Measurements from ENCODE around the gene PRRG1. TPM values are rescaled to one million over a fixed set of nuclear protein-coding genes. Genes with fewer than 3 reads are reported as not detected.
"Not testable (repeated sequence)": the region's sequence is repeated elsewhere in the genome, so short reads cannot be mapped to it uniquely, and the experiment has no call there.

The PRRG1 gene
- total RNA-seq, 1 donor, result 19.0 TPM

- DNase-seq (ENCODE audit: low read depth), result no peak
- no peak for TF ChIP-seq CTCF (IDR thresholded peaks at IDR 0.05; ENCODE audit: insufficient read depth, low read depth, low read length)
- no peak overlapping the region for H3K4me3 ChIP-seq (ENCODE audit: low read depth, low read length)
These were observed 136.3 kb downstream of the PRRG1 start for GRCh38 chrX:37485429-37485828.

- TF ChIP-seq CTCF (IDR thresholded peaks at IDR 0.05; ENCODE audit: insufficient read depth, low read depth, low read length), result no peak
- no peak overlapping the region for H3K4me3 ChIP-seq (ENCODE audit: low read depth, low read length)
- no peak for DNase-seq (ENCODE audit: low read depth)
These were observed 138.1 kb downstream of the PRRG1 start for GRCh38 chrX:37487271-37487670.

- no peak overlapping the region for H3K4me3 ChIP-seq (ENCODE audit: low read depth, low read length)
- DNase-seq (ENCODE audit: low read depth), result no peak
- no peak for TF ChIP-seq CTCF (IDR thresholded peaks at IDR 0.05; ENCODE audit: insufficient read depth, low read depth, low read length)
These were observed 139.2 kb downstream of the PRRG1 start for GRCh38 chrX:37488323-37488722.

GRCh38 chrX:37491686-37492085 lies 142.5 kb downstream of the PRRG1 start:
- TF ChIP-seq CTCF (IDR thresholded peaks at IDR 0.05; ENCODE audit: insufficient read depth, low read depth, low read length), result no peak
- H3K4me3 ChIP-seq (ENCODE audit: low read depth, low read length), result no peak overlapping the region

GRCh38 chrX:37495760-37496159 lies 146.6 kb downstream of the PRRG1 start:
- not testable (repeated sequence) for DNase-seq (ENCODE audit: low read depth); H3K4me3 ChIP-seq (ENCODE audit: low read depth, low read length)
- TF ChIP-seq CTCF (IDR thresholded peaks at IDR 0.05; ENCODE audit: insufficient read depth, low read depth, low read length), result peak; percentile 28

More at GRCh38 chrX:37491686-37492085, 142.5 kb downstream of the PRRG1 start:
- no peak for DNase-seq (ENCODE audit: low read depth)

GRCh38 chrX:37497126-37497525 lies 148.0 kb downstream of the PRRG1 start:
- not testable (repeated sequence) for DNase-seq (ENCODE audit: low read depth); H3K4me3 ChIP-seq (ENCODE audit: low read depth, low read length)

GRCh38 chrX:37498323-37498722 lies 149.2 kb downstream of the PRRG1 start:
- H3K4me3 ChIP-seq (ENCODE audit: low read depth, low read length); DNase-seq (ENCODE audit: low read depth): not testable (repeated sequence)

GRCh38 chrX:37499649-37500048 lies 150.5 kb downstream of the PRRG1 start:
- not testable (repeated sequence) for DNase-seq (ENCODE audit: low read depth); H3K4me3 ChIP-seq (ENCODE audit: low read depth, low read length)

- DNase-seq (ENCODE audit: low read depth), result no peak
These were observed 155.8 kb downstream of the PRRG1 start for GRCh38 chrX:37504991-37505390.

More at GRCh38 chrX:37504991-37505390, 155.8 kb downstream of the PRRG1 start:
- no peak for TF ChIP-seq CTCF (IDR thresholded peaks at IDR 0.05; ENCODE audit: insufficient read depth, low read depth, low read length)
- H3K4me3 ChIP-seq (ENCODE audit: low read depth, low read length), result no peak overlapping the region

All from fibroblast of villous mesenchyme (primary cell).